Common myeloid progenitor, CD34-positive (primary cell): ENCODE data around the gene RELCH.

Experiments used
- CTCF ChIA-PET: fragments of 350-600 bp; sonication (Branson Sonifier 250); formaldehyde crosslinking; loops from one replicate; lab custom pipeline; 2021; ENCODE audit warnings: antibody characterized with exemption; lab: Charles Lee
- POLR2A ChIA-PET: fragments of 350-600 bp; sonication (Branson Sonifier 250); formaldehyde crosslinking; loops from one replicate; lab custom pipeline; 2021; ENCODE audit warnings: antibody characterized with exemption; lab: Charles Lee
- DNase-seq, 3 donors: peaks; one replicate each; pipeline versions ENCODE4 v3.0.0 to v3.0.0-alpha.2; 2013
- H3K27ac ChIP-seq, 2 experiments: 1 replicate in 1 of 2; 2 replicates in 1 of 2; pipeline ENCODE4 v1.7.0; 2013; ENCODE audit warnings: inconsistent platforms in 2 of 2, low read length in 2 of 2, mild to moderate bottlenecking in 2 of 2, low read depth in 1 of 2, moderate library complexity in 1 of 2; ENCODE audit not compliant: severe bottlenecking in 2 of 2, insufficient read depth in 1 of 2, poor library complexity in 1 of 2
- H3K27me3 ChIP-seq, 5 experiments: replicated peaks in 2 of 5; 1 replicate in 3 of 5; 2 replicates in 2 of 5; pipeline versions ENCODE4 v1.6.1 to v1.7.0; 2013; ENCODE audit warnings: low read length in 4 of 5, mild to moderate bottlenecking in 2 of 5, moderate library complexity in 2 of 5, inconsistent platforms in 1 of 5; ENCODE audit not compliant: insufficient read depth in 5 of 5, control insufficient read depth in 4 of 5
- H3K36me3 ChIP-seq, 4 experiments: 1 replicate in 2 of 4; 2 replicates in 2 of 4; pipeline versions ENCODE4 v1.6.1 to v1.7.0; 2013; ENCODE audit warnings: low read length in 3 of 4, control low read depth in 1 of 4, mild to moderate bottlenecking in 1 of 4; ENCODE audit not compliant: control insufficient read depth in 4 of 4, insufficient read depth in 4 of 4
- H3K4me1 ChIP-seq, 4 experiments: 1 replicate in 3 of 4; 2 replicates in 1 of 4; pipeline versions ENCODE4 v1.6.1 to v1.7.1; 2013; ENCODE audit warnings: low read length in 3 of 4, mild to moderate bottlenecking in 3 of 4, control low read depth in 1 of 4, inconsistent platforms in 1 of 4, moderate library complexity in 1 of 4; ENCODE audit not compliant: control insufficient read depth in 4 of 4, insufficient read depth in 4 of 4; ENCODE audit errors: control extremely low read depth in 1 of 4
- H3K4me3 ChIP-seq, 7 experiments: 1 replicate in 4 of 7; 2 replicates in 3 of 7; pipeline versions ENCODE4 v1.5.1 to v1.7.0; 2013; ENCODE audit warnings: mild to moderate bottlenecking in 7 of 7, low read length in 6 of 7, moderate library complexity in 6 of 7, inconsistent platforms in 2 of 7, low read depth in 2 of 7, control low read depth in 1 of 7; ENCODE audit not compliant: insufficient read depth in 4 of 7, control insufficient read depth in 1 of 7; ENCODE audit errors: extremely low read depth in 1 of 7
- H3K9me3 ChIP-seq, 5 experiments: 1 replicate in 4 of 5; 2 replicates in 1 of 5; pipeline versions ENCODE4 v1.6.1 to v1.7.1; 2013; ENCODE audit warnings: low read length in 4 of 5, mild to moderate bottlenecking in 2 of 5, inconsistent platforms in 1 of 5, low read depth in 1 of 5, moderate library complexity in 1 of 5; ENCODE audit not compliant: control insufficient read depth in 4 of 5, insufficient read depth in 2 of 5; ENCODE audit errors: control extremely low read depth in 1 of 5
- WGBS: methylation state at CpG from one replicate; pipeline ENCODE4 v1.1.5; 2013; ENCODE audit not compliant: insufficient coverage; 5-methylcytosine and 5-hydroxymethylcytosine counted together

RELCH gene

GRCh38 chr18:62324917-62325805 is 138.1 kb downstream of the RELCH start, which contains the start of gene TNFRSF11A:
TNFRSF11A (plus strand) TSS chr18:62325310; CDS start chr18:62325353, 43 bp downstream.
- CTCF ChIA-PET: interaction anchor here (1.1 to 2.8 kb wide), 4 partner anchors 12 to 211 kb away, joined by 3 to 27 read pairs (median 4); no protein-coding TSS in a partner anchor
- peaks cover 5 to 62% (median 46%) of the 10 kb centered on the region in 4 experiments for H3K4me1 ChIP-seq
- no peak within 1 kb of the TSS for H3K27ac ChIP-seq
- H3K27me3 ChIP-seq: peaks cover 0 to 13% (median 0%) of the 10 kb centered on the region in 5 experiments
- POLR2A ChIA-PET: interaction anchor here (1.0 kb wide), 1 partner anchor 21 kb away, joined by 3 read pairs; no protein-coding TSS in a partner anchor
- H3K36me3 ChIP-seq: no peaks in the 10 kb centered on the region
- H3K9me3 ChIP-seq: no peaks in the 10 kb centered on the region
- under 1% methylated on average over 69 of the region's 99 CpGs for WGBS
- H3K4me3 ChIP-seq: peak within 1 kb of the TSS; percentile 50 to 85 (median 74)
- peak in 2 of 3 donors; percentile 64 to 70 for DNase-seq

GRCh38 chr18:62325806-62326645 is 139.0 kb downstream of the RELCH start:
- H3K27ac ChIP-seq: no peak overlapping the region
- ChIA-PET POLR2A (interaction anchor here (0.7 kb wide), 1 partner anchor 100 kb away, joined by 3 read pairs; no protein-coding TSS in a partner anchor), CTCF (interaction anchor here (1.5 to 2.8 kb wide), 2 partner anchors 12 to 210 kb away, joined by 3 to 27 read pairs; no protein-coding TSS in a partner anchor)
- H3K36me3 ChIP-seq: no peaks in the 10 kb centered on the region
- H3K4me1 ChIP-seq: peaks cover 5 to 69% (median 49%) of the 10 kb centered on the region in 4 experiments
- H3K4me3 ChIP-seq: peak overlapping the region; percentile 50 to 85 (median 74)
- peaks cover 0 to 13% (median 0%) of the 10 kb centered on the region in 5 experiments for H3K27me3 ChIP-seq
- 10% methylated on average over 39 of the region's 45 CpGs for WGBS
- no peaks in the 10 kb centered on the region for H3K9me3 ChIP-seq
- peak in 2 of 3 donors; percentile 50 to 60 for DNase-seq

- peaks cover 0 to 13% (median 0%) of the 10 kb centered on the region in 5 experiments for H3K27me3 ChIP-seq
- no peak for DNase-seq
- POLR2A ChIA-PET: interaction anchor here (0.7 kb wide), 1 partner anchor 99 kb away, joined by 3 read pairs; no protein-coding TSS in a partner anchor
- peaks cover 5 to 73% (median 52%) of the 10 kb centered on the region in 4 experiments for H3K4me1 ChIP-seq
- peak overlapping the region in 4 of 7 experiments; percentile 65 to 85 (median 70) for H3K4me3 ChIP-seq
- 85% methylated on average over 7 of the region's 12 CpGs for WGBS
- CTCF ChIA-PET: interaction anchor here (1.5 kb wide), 1 partner anchor 209 kb away, joined by 3 read pairs; no protein-coding TSS in a partner anchor
- H3K36me3 ChIP-seq: no peaks in the 10 kb centered on the region
- H3K27ac ChIP-seq: no peak overlapping the region
- no peaks in the 10 kb centered on the region for H3K9me3 ChIP-seq
Measured at GRCh38 chr18:62326646-62327348, 139.7 kb downstream of the RELCH start.

- peaks cover 5 to 85% (median 63%) of the 10 kb centered on the region in 4 experiments for H3K4me1 ChIP-seq
- H3K4me3 ChIP-seq: no peak overlapping the region
- no peaks in the 10 kb centered on the region for H3K36me3 ChIP-seq
- no peak for DNase-seq
- ChIA-PET POLR2A (no interaction called here), CTCF (no interaction called here)
- WGBS: 100% methylated on average over 7 of the region's 7 CpGs
- no peaks in the 10 kb centered on the region for H3K9me3 ChIP-seq
- H3K27ac ChIP-seq: no peak overlapping the region
- peaks cover 0 to 13% (median 0%) of the 10 kb centered on the region in 5 experiments for H3K27me3 ChIP-seq
Measured at GRCh38 chr18:62327977-62328376, 140.9 kb downstream of the RELCH start.

- Histone ChIP-seq H3K4me1 (peaks cover 5 to 83% (median 64%) of the 10 kb centered on the region in 4 experiments), H3K27ac (no peak overlapping the region), H3K4me3 (no peak overlapping the region), H3K36me3 (no peaks in the 10 kb centered on the region), H3K9me3 (no peaks in the 10 kb centered on the region), H3K27me3 (peaks cover 0 to 13% (median 0%) of the 10 kb centered on the region in 5 experiments)
- 75% methylated on average over 4 of the region's 6 CpGs for WGBS
- peak in 1 of 3 donors; percentile 16 for DNase-seq
- ChIA-PET POLR2A (no interaction called here), CTCF (no interaction called here)
Measured at GRCh38 chr18:62328586-62329525, 141.8 kb downstream of the RELCH start.
